ENCODE measurements around the gene TEX53.

Gene TEX53

DNA sequence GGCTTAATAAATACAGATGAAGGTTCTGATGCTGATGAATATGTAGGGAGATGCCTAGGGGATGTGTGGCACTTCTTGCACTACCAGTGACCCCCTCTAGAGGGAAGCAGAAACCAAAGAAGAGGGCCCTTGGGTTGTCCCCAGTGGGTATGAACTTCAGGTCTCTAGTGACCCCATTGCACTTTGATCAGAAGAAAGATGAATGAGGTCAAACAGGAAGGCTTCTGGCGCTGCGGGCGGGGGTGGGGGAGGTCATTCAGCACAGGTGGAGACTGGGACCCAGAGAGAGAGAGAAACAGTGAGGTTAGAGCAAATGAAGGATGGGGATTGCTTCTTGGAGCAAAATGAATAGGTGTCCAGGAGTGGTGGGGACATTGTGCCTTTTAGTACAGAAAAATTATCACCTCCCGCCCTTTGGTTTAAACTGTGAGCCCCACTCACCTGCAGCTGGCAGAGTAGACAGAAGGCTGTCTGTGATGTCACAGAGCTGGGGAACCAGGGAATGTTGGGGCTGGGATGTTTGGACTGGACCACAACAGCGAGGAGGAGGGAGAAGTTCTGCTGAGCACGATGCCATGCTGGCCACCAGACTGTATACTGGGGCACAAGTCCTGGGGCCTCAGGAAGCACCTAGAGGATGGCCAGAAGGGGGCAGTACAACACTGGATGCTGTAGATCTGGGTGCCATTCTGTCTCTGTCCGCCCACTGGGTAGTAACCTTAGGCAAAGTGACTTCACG lies 24.2 kb upstream of the TEX53 start, which contains the start of gene TEX48:
Gene TEX48 (minus strand): TSS at position 599 of the 739 bp plus-strand sequence. CDS start 10,469 bp downstream, outside the sequence.
- TF ChIP-seq, protein P1, sequence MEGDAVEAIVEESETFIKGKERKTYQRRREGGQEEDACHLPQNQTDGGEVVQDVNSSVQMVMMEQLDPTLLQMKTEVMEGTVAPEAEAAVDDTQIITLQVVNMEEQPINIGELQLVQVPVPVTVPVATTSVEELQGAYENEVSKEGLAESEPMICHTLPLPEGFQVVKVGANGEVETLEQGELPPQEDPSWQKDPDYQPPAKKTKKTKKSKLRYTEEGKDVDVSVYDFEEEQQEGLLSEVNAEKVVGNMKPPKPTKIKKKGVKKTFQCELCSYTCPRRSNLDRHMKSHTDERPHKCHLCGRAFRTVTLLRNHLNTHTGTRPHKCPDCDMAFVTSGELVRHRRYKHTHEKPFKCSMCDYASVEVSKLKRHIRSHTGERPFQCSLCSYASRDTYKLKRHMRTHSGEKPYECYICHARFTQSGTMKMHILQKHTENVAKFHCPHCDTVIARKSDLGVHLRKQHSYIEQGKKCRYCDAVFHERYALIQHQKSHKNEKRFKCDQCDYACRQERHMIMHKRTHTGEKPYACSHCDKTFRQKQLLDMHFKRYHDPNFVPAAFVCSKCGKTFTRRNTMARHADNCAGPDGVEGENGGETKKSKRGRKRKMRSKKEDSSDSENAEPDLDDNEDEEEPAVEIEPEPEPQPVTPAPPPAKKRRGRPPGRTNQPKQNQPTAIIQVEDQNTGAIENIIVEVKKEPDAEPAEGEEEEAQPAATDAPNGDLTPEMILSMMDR (IDR thresholded peaks at IDR 0.05; ENCODE audit: low read length, missing control alignments), result peak; percentile 88
- peak; percentile 79 for DNase-seq (ENCODE audit: low read depth)

DNA sequence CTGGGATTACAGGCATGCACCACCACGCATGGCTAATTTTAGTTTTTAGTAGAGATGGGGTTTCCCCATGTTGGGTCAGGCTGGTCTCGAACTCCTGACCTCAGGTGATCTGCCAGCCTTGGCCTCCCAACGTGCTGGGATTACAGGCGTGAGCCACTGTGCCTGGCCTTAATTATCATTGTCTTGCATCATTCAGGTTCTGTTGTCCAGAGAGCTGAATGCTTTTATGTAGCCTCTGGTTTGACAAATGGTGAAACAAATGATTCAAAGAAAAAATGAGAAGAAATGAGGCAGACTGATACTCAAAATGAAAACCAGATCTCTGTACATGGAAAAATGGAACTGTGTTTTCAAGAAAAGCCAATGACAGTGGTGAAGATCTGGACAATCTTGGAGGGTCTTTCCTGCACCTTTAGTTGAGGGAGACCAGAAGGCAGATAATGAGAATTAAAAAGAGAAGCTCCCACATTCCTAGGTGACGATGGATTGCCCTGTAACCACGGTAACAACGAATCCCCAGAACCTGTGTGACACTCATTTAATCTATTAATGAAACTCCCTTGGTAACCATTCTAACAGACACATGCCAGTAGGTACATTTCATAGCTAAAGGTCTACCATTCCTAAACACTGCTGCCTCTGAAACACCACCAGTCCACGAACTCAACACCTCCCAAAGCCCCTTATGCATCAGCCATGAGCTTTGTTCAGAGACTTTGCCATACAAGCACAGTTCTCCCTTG lies 22.8 kb upstream of the TEX53 start:
- no peak overlapping the region for H3K4me3 ChIP-seq (replicated peaks; ENCODE audit: low read depth, low read length)
- TF ChIP-seq, protein P1 (IDR thresholded peaks at IDR 0.05; ENCODE audit: low read length, missing control alignments), result no peak
- no peak for DNase-seq (ENCODE audit: low read depth)

More for the DNA sequence above, 24.2 kb upstream of the TEX53 start, which contains the start of gene TEX48:
- H3K4me3 ChIP-seq (replicated peaks; ENCODE audit: low read depth, low read length), result no peak within 1 kb of the TSS

DNA sequence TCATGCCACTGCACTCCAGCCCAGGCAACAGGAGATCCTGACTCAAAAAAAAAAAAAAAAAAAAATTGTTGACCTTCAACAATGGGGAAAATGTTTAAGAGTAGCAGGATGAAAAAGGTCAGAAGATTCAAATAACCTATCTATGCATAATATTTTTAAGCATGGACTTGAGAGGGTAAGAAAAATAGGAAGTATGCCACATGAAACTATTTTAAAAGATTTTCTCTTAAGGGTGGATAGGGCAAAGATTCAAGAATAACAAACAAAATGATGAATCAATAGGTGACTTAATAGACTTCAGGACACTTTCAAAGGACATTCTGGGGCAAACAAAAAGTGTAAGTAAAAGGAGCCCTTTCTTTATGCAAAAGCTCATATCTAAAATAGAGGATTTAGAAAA lies 21.2 kb upstream of the TEX53 start:
- no peak overlapping the region for H3K4me3 ChIP-seq (replicated peaks; ENCODE audit: low read depth, low read length)
- no peak for DNase-seq (ENCODE audit: low read depth)
- TF ChIP-seq, protein P1 (IDR thresholded peaks at IDR 0.05; ENCODE audit: low read length, missing control alignments), result no peak

DNA sequence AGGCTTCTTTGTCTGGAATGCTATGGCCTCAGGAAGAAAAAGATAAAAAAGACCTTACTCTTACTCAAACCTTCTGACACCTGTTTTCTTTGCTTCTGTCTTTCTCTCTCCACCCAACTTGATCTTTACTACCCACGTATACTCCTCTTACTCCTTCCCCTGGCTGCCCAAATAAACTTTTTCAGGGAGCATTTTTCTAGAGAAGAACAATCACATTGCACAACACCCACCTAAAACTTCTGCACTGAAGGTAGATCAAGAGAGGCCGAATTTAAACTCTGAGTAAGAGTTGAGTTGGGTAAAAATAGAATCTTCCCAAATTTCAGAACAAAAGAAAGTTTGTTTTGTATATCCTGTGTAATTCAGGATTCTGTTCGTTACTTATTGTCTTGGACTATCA lies 20.5 kb upstream of the TEX53 start:
- H3K4me3 ChIP-seq (replicated peaks; ENCODE audit: low read depth, low read length), result no peak overlapping the region
- TF ChIP-seq, protein P1 (IDR thresholded peaks at IDR 0.05; ENCODE audit: low read length, missing control alignments), result no peak
- DNase-seq (ENCODE audit: low read depth), result no peak

DNA sequence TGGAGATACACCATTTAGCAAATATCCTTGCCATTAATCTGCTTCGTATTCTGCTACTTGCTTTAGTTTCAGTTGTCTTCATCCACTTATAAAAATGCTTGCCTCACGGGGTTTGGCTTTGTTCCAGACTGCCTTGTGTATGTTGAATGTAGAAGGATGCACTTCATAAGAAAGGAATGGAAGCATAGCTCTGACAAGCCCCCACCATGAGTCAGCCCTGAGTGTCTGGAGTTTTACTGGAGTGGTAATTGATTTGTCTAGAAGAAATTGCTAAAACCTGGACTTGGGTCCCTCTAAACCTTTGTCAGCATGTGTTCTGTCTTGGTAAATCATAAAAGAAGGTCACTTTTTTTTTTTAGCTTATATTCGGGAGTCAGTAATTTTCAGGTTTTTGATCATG lies 19.8 kb upstream of the TEX53 start:
- TF ChIP-seq, protein P1 (IDR thresholded peaks at IDR 0.05; ENCODE audit: low read length, missing control alignments), result no peak
- peak; percentile 99 for DNase-seq (ENCODE audit: low read depth)
- H3K4me3 ChIP-seq (replicated peaks; ENCODE audit: low read depth, low read length), result no peak overlapping the region

DNA sequence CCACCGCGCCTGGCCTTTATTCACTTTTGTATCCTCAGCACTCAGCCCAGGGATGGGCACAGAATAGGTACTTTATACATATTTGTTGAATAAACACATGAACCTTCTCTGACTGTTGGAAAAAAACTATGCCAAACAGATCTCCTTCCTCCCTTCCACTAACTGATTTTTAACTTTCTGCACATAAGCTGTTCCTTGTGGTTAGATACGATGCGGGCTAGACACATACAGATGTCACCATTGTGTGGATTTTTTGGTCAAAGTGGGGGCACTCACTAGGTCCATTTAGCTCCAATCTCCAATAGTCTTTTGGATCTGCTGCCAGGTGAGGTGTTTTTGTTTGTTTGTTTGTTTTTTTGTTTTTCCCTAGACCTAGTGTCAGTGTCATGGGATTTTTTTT lies 19.3 kb upstream of the TEX53 start:
- H3K4me3 ChIP-seq (replicated peaks; ENCODE audit: low read depth, low read length), result no peak overlapping the region
- DNase-seq (ENCODE audit: low read depth), result no peak

More for the DNA sequence above, 19.3 kb upstream of the TEX53 start:
- TF ChIP-seq, protein P1 (IDR thresholded peaks at IDR 0.05; ENCODE audit: low read length, missing control alignments), result no peak

All from fibroblast of pulmonary artery (primary cell).